Colonic mucosa (tissue), 4 donors: ENCODE data around the gene RRP9. TPM values are rescaled to one million over a fixed set of nuclear protein-coding genes. Genes with fewer than 3 reads are reported as not detected.

Experiments used
- DNase-seq: peaks from one replicate; pipeline ENCODE4 v3.0.0-alpha.2; 2020
- H3K27ac ChIP-seq: fragments of 200-600 bp; one replicate; pipeline ENCODE4 v1.8.0; 2021
- H3K27me3 ChIP-seq: fragments of 200-600 bp; one replicate; pipeline ENCODE4 v1.8.0; 2021
- H3K36me3 ChIP-seq: fragments of 200-600 bp; one replicate; pipeline ENCODE4 v1.8.0; 2021
- H3K4me1 ChIP-seq: fragments of 200-600 bp; one replicate; pipeline ENCODE4 v1.8.0; 2021; ENCODE audit warnings: mild to moderate bottlenecking
- H3K4me3 ChIP-seq: fragments of 200-600 bp; one replicate; pipeline ENCODE4 v1.8.0; 2021
- H3K9ac ChIP-seq, 2 donors: one replicate each; pipeline ENCODE4 v1.7.0; 2013; ENCODE audit warnings: control low read depth in 2 of 2, low read depth in 2 of 2, low read length in 2 of 2
- H3K9me3 ChIP-seq: fragments of 200-600 bp; one replicate; pipeline ENCODE4 v1.8.0; 2021
- intact Hi-C: fragments of 100-400 bp; cut with DNase I; formaldehyde crosslinking; loops from one replicate; pipeline ENCODE4 v1.14.1; 2022
- total RNA-seq, 2 donors: library from RNA; stranded (reverse); fragmentation: NEBNext Ultra II Directional in 1 of 2; extraction: Animal tissue kit (Norgen Biotek cat#: 25700) in 1 of 2; gene quantifications; one replicate each; pipeline ENCODE4 v1.2.1, GENCODE V29; 2021
- TF ChIP-seq, protein P1 (sequence below): fragments of 200-600 bp; IDR thresholded peaks from one replicate; pipeline ENCODE4 v1.8.0; 2022; ENCODE audit warnings: antibody characterized with exemption, mild to moderate bottlenecking
- donor health status: healthy.
- donor health status: DM: no; HTN: no; CAD: no.
- donor health status: DM: no; HTN: no; CAD: no.

The RRP9 gene
- total RNA-seq, 2 donors from 2014 or later, result 9.6 to 24.7 TPM

DNA sequence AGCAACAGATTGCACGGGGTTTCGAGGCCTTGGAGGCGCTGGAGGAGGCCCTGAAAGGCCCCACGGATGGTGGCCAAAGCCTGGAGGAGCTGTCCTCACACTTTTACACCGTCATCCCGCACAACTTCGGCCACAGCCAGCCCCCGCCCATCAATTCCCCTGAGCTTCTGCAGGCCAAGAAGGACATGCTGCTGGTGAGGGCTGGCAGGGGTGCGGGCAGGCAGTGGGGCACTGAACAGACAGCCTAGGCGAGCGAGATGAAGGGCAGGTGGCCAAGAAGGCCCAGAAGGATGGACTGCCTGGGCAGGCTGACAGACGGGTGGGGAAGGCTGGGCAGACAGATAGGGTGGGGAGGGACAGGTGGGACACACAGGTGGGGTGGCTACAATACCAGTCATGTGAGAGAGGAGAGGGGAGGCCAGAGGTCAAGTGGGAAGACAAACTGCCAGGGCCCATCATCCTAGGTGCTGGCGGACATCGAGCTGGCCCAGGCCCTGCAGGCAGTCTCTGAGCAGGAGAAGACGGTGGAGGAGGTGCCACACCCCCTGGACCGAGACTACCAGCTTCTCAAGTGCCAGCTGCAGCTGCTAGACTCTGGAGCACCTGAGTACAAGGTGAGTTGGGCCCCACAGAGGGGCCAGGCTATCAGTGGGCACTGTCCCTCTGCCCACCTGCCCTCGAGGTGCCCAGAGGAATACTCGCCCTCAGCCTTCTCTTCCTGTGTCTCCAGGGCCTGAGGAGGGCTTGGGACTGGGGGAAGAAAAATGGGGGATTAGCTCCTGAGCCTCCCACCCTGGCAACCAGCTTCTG lies 3.5 kb upstream of the RRP9 start:
- H3K4me1 ChIP-seq, result peaks cover 13% of the 10 kb centered on the region
- no peak overlapping the region for H3K9ac ChIP-seq
- no peak overlapping the region for H3K4me3 ChIP-seq
- TF ChIP-seq, protein P1, sequence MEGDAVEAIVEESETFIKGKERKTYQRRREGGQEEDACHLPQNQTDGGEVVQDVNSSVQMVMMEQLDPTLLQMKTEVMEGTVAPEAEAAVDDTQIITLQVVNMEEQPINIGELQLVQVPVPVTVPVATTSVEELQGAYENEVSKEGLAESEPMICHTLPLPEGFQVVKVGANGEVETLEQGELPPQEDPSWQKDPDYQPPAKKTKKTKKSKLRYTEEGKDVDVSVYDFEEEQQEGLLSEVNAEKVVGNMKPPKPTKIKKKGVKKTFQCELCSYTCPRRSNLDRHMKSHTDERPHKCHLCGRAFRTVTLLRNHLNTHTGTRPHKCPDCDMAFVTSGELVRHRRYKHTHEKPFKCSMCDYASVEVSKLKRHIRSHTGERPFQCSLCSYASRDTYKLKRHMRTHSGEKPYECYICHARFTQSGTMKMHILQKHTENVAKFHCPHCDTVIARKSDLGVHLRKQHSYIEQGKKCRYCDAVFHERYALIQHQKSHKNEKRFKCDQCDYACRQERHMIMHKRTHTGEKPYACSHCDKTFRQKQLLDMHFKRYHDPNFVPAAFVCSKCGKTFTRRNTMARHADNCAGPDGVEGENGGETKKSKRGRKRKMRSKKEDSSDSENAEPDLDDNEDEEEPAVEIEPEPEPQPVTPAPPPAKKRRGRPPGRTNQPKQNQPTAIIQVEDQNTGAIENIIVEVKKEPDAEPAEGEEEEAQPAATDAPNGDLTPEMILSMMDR, result no peak
- no peaks in the 10 kb centered on the region for H3K36me3 ChIP-seq
- intact Hi-C loops, result no loop called here
- H3K27ac ChIP-seq, result no peak overlapping the region
- H3K27me3 ChIP-seq, result no peaks in the 10 kb centered on the region
- no peaks in the 10 kb centered on the region for H3K9me3 ChIP-seq
- no peak for DNase-seq

DNA sequence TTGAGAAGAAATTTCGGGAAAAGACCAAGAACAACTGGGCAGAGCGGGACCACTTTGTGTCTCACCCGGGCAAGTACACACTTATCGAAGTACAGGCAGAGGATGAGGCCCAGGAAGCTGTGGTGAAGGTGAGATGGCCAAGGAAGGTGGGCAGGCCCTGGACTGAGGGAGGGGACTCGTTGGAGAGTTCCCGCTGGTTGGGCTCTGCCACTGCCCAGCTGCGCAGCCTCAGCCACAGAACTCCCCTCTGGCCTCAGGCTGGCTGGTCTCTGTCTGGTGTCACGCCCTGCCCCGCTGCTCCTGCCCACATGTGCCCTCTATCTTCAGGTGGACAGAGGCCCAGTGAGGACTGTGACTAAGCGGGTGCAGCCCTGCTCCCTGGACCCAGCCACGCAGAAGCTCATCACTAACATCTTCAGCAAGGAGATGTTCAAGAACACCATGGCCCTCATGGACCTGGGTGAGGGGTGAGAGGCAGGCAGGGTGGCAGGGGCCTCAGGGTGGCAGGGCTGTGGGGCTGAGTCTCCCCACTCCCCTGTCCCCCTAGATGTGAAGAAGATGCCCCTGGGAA lies 2.8 kb upstream of the RRP9 start:
- Histone ChIP-seq H3K4me1 (peaks cover 13% of the 10 kb centered on the region), H3K9ac (no peak overlapping the region), H3K36me3 (no peaks in the 10 kb centered on the region), H3K27ac (no peak overlapping the region), H3K27me3 (no peaks in the 10 kb centered on the region), H3K9me3 (no peaks in the 10 kb centered on the region), H3K4me3 (no peak overlapping the region)
- TF ChIP-seq, protein P1, result no peak
- intact Hi-C loops, result loop anchor here (5.0 kb wide), 1 partner anchor 183 kb away; no protein-coding TSS in a partner anchor
- DNase-seq, result no peak

DNA sequence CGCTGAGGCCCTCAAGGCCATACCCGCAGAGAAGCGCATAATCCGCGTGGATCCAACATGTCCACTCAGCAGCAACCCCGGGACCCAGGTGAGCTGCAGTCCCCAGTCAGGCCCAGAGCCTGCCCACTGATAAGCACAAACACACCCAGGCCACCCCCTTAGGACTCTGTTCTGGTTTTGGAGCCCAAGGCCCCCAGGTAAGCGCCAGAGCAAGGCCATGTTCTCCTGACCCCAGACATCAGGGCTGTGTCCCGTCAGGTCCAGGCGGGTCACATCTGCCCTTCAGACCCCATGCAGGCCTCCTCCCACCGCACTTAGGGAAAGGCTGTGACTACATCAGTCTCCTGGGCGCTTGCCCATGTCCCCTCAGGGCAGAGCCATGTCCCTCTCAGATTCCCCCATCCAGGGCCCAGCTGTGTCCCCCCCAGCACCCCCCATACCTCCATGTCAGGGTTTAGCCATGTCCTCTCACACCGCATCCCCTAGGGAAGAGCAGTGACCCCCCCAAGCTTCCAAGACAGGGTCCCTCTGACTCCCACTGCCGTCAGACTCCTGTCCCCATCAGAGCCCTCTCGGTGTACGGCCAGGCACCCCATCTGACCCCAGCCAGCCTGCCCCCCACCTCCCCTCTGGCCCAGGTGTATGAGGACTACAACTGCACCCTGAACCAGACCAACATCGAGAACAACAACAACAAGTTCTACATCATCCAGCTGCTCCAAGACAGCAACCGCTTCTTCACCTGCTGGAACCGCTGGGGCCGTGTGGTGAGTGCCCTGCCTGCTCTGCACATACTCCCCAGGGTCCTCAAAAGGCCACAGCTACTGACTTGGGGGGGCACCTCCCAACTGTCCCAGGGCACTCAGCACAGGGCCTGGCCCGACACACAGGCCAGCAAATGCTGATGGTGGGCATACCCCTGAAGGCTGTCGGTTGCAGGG lies 2.0 kb upstream of the RRP9 start:
- no peak for DNase-seq
- H3K4me1 ChIP-seq, result peaks cover 13% of the 10 kb centered on the region
- H3K27ac ChIP-seq, result no peak overlapping the region
- no peak overlapping the region for H3K4me3 ChIP-seq
- no peaks in the 10 kb centered on the region for H3K36me3 ChIP-seq
- H3K27me3 ChIP-seq, result no peaks in the 10 kb centered on the region
- H3K9ac ChIP-seq, result peak overlapping the region; percentile 88 to 99
- intact Hi-C loops, result loop anchor here (5.0 kb wide), 1 partner anchor 184 kb away; no protein-coding TSS in a partner anchor
- TF ChIP-seq, protein P1, result no peak
- no peaks in the 10 kb centered on the region for H3K9me3 ChIP-seq

DNA sequence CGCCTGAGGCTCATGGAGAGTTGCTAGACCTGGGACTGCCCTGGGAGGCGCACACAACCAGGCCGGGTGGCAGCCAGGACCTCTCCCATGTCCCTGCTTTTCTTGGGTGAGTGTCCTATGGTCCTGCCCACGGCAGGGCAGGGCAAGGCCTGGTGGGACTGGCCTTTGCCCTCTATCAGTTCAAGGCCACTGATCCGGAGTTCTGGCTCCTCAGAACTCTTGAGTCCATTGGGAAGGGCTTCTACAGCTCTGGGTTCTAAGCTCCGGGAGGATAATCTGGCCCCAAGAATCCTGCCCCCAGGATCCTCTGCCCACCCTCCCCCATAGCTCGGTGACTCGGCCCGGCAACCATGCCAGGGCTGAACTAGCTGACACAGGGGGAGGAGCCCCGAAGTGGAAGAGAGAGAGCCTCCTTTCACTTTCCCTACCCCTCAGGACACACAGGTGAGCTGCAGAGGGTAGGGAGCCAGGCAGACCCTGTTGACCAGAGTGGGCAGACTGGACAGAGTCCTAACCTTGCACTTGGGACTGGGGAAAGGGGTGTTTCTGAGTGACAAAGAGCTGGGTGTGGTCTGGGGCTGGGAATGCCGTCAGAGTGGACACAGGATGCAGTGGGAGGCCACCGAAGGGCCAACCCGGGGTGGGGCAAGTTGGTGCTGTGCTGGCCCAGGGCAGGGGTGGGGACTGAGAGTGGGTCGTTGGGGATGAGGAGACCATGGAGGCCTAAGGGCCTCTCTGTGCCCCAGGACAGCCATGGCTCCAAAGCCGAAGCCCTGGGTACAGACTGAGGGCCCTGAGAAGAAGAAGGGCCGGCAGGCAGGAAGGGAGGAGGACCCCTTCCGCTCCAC lies 1.1 kb upstream of the RRP9 start:
- H3K4me3 ChIP-seq, result peak overlapping the region; percentile 51
- peak; percentile 61 for DNase-seq
- no peaks in the 10 kb centered on the region for H3K36me3 ChIP-seq
- H3K9ac ChIP-seq, result peak overlapping the region; percentile 88 to 99
- H3K27ac ChIP-seq, result peak overlapping the region; percentile 97
- no peaks in the 10 kb centered on the region for H3K9me3 ChIP-seq
- TF ChIP-seq, protein P1, result no peak
- intact Hi-C loops, result loop anchor here (5.0 kb wide), 1 partner anchor 184 kb away; no protein-coding TSS in a partner anchor
- H3K4me1 ChIP-seq, result peaks cover 13% of the 10 kb centered on the region
- H3K27me3 ChIP-seq, result no peaks in the 10 kb centered on the region
